ENCODE results near the gene CEP85L. TPM values are rescaled to one million over a fixed set of nuclear protein-coding genes. Genes with fewer than 3 reads are reported as not detected.

The CEP85L gene
- total RNA-seq, 1 donor from 2014 or later = 3.3 TPM

DNA sequence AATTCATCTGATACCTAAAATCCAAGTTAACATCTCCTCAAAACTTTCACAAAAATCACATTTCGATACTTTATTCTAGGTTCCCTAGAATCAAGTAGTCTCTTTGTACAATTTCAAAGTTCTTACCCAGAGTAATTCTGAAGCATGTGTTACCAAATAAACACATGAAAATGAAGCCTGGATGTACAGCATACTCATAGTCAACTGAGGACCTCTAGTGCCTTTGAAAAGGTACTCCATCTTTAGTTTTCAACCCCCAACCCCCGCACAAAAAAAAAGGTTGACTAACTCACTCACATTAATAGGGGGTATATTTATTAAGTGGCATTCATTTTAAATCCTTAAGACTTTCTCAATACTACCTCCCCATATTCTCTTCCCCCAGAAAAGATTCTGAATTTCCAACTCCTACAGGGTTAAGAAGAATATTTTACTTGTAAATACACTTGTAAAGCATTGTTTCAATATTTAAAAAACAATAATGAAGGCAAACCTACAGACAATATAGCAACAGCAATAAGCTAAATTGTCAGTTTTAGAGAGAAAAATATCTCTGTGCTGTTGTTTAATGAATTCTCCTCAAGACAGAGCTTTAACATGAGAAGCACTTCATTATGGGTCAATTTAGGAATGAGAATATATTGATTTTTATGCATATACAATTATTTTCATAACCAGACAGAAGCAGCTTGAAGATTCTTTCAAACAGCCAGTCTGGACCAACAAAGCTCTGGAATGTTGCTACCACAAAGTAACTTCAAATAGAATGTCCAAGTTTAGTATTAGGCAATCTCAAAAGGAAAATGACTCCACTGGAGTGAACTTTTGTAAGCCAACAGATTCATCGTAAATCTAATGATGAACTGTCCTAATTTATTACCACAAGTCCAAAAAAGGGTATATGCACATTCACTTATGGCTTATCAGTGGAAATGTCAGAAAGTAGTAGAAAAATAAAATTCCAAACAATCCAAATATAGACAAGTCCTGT lies 100.0 kb downstream of the CEP85L start:
- H3K4me3 ChIP-seq (ENCODE audit: low read depth, low read length) = no peak overlapping the region
- TF ChIP-seq, protein P1, sequence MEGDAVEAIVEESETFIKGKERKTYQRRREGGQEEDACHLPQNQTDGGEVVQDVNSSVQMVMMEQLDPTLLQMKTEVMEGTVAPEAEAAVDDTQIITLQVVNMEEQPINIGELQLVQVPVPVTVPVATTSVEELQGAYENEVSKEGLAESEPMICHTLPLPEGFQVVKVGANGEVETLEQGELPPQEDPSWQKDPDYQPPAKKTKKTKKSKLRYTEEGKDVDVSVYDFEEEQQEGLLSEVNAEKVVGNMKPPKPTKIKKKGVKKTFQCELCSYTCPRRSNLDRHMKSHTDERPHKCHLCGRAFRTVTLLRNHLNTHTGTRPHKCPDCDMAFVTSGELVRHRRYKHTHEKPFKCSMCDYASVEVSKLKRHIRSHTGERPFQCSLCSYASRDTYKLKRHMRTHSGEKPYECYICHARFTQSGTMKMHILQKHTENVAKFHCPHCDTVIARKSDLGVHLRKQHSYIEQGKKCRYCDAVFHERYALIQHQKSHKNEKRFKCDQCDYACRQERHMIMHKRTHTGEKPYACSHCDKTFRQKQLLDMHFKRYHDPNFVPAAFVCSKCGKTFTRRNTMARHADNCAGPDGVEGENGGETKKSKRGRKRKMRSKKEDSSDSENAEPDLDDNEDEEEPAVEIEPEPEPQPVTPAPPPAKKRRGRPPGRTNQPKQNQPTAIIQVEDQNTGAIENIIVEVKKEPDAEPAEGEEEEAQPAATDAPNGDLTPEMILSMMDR (conservative IDR thresholded peaks at IDR 0.05; ENCODE audit: low read depth, low read length) = peak; percentile 71
- DNase-seq (ENCODE audit: low read depth) = no peak

DNA sequence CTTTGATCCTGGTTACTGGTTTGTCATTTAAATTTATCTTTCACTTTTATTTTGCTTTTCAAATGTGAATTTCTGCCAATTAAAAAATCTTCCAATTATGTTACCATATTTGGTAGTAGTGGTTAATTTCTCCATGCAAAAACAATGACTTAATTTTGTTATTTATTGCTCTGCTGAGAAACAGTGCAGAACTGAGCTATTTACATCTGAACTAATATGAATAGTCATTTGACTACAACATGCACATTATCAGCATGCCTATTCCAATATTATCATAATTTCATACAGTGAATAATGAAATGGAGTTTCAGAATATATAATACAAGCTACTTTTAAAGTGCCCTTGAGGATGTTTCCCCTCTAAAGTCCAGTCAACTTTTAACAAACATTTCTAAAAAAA lies 102.8 kb downstream of the CEP85L start:
- DNase-seq (ENCODE audit: low read depth) = no peak
- no peak overlapping the region for H3K4me3 ChIP-seq (ENCODE audit: low read depth, low read length)
- TF ChIP-seq, protein P1 (conservative IDR thresholded peaks at IDR 0.05; ENCODE audit: low read depth, low read length) = no peak

DNA sequence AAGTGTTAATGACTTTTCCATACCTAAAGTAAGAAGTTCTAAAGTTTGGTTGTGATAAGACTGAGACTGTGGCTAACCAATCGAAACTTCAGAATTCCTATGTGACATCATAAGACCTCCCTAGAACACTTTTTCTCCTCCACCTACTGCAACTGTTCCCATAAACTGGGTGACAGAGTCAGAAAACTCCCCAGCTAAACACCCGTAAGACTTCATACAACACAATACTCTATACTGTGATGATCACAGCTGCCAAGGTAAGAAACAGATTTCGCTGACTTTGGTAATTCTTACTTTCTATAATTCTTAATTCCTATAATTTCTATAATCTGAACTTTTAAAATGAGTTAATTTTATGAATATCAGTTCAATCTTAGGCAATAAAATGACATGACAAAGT lies 103.3 kb downstream of the CEP85L start, which contains the start of gene PLN:
TSS of gene PLN (plus strand) at position 161 of the 400 bp plus-strand sequence. CDS start 10,626 bp downstream, outside the sequence.
- no peak for DNase-seq (ENCODE audit: low read depth)
- H3K4me3 ChIP-seq (ENCODE audit: low read depth, low read length) = no peak within 1 kb of the TSS
- TF ChIP-seq, protein P1 (conservative IDR thresholded peaks at IDR 0.05; ENCODE audit: low read depth, low read length) = no peak

DNA sequence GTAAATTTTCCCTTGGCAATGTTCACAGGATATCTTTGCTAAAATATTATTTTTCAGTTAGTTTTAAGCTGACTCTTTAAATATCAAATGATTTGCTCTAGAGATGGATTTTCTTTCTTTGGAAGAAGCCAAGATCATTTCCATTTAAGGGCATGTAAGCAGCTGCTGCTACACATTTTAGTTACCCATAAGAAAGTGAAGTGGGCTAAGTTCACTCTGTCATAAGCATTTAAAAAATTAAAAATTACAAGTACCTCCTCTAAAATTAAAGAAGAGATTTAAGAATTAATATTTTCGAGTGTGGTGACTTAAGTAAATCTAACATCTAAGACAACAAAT lies 104.5 kb downstream of the CEP85L start:
- TF ChIP-seq, protein P1 (conservative IDR thresholded peaks at IDR 0.05; ENCODE audit: low read depth, low read length) = no peak
- DNase-seq (ENCODE audit: low read depth) = no peak
- H3K4me3 ChIP-seq (ENCODE audit: low read depth, low read length) = no peak overlapping the region

DNA sequence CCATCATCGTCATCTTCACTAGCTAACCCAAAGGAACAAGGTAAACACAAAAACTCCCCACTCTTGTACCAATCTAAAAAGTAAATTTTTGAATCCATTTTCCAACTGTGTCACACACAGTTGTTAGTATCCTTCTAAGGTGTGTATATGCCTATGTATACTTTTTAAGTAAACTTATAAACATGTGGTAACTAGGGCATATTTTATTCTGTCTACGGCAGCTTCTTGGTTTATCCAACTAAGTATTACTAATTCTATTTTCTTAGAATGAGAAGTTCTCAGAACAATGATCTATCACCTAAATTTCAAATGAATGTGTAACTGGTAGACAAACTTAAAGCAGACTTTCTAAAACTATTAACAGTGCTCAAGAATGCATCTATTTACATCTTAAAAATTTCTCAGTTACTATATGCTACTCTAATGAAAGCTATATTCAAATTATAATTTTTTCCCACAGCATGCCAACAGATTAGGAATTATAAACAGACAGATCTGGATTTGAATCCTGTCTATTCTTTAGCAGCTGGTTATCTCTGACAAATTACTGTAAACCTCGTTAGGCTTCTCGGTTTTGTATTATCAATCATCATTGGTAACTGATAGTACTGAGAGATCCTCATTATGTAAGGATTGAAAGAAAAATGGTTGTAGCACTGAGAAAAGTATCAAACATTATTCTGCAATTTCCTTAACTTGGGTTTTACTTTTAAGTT lies 105.1 kb downstream of the CEP85L start:
- no peak for DNase-seq (ENCODE audit: low read depth)
- TF ChIP-seq, protein P1 (conservative IDR thresholded peaks at IDR 0.05; ENCODE audit: low read depth, low read length) = no peak
- H3K4me3 ChIP-seq (ENCODE audit: low read depth, low read length) = no peak overlapping the region

DNA sequence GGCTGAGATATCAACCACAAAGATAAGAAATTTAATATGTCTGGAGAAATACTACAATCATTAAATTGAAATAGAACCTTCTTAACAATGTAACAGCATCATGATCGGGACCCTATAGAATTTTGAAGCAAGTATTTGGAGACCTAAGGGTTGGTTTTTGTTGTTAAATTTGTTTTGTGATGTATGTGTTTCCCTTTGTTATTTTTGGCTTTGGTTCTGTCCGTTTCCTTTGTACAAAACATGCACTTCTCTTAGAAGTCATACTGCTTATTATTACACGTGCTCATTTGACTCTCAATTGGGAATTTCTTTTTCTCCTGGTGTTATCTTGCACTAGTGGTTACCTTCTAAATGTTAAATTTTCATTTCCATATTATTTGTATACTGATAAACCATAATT lies 107.3 kb downstream of the CEP85L start:
- no peak overlapping the region for H3K4me3 ChIP-seq (ENCODE audit: low read depth, low read length)
- DNase-seq (ENCODE audit: low read depth) = no peak
- TF ChIP-seq, protein P1 (conservative IDR thresholded peaks at IDR 0.05; ENCODE audit: low read depth, low read length) = no peak

All from epithelial cell of proximal tubule (primary cell).